Measurements from ENCODE around the gene PEX11B.

The PEX11B gene

DNA sequence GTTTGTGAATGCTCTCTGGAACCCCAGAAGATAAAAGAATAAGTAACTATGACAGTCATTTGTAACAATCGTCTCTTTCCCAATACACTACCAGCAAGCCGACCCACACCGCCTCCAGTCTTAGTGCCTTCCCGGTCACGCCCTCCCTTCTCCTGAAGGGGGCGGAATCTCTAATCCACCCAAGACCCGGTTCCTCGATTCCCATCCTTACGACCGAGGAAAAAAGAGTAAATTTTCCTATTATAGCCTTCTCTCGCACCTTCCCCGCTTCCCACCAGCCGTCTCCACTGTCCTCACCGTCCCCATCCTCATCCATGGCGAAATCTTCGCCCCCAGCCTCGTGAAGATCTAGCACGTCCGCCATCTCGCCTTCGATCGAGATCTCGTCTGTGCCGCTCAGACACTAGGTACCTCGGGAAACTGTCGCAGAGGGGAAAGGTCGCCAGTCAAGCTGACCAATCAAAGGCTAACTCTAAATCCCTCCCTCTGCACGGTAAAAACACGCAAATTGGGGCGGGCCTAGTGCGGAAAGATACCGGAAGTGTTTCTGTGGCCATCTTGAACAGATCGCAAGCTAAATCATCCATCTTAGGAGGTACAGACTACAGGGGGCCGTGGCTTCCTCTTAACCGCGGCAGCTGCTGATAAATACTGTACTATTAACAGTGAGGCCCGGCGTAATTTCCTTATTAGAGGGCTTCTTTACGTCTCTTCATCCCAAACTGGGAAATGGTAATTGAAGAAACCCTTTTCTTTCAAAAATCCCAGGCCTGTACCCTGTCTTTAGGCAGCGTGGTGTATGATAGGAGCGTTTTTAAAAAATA, 8.8 kb upstream of the PEX11B start, which contains the start of gene RBM8A:
TSS of gene RBM8A (minus strand) at position 422 of the 824 bp plus-strand sequence. CDS start at position 364, 58 bp downstream.
- Histone ChIP-seq H3K27ac (ENCODE audit: extremely low read depth, low read depth, low read length) (peak within 1 kb of the TSS; percentile 59), H3K36me3 (ENCODE audit: control insufficient read depth in 2 of 2, insufficient read depth in 1 of 2, low read length in 2 of 2) (peaks cover 0 to 30% of the 10 kb centered on the region in 2 experiments; a peak in 2 of 3 replicates), H3K4me3 (ENCODE audit: low read depth, low read length) (peak within 1 kb of the TSS; percentile 83), H3K4me1 (ENCODE audit: control insufficient read depth, insufficient read depth, low read length) (no peaks in the 10 kb centered on the region), H3K9me3 (ENCODE audit: control insufficient read depth, insufficient read depth, low read depth, low read length) (no peaks in the 10 kb centered on the region)
- CTCF ChIA-PET: interaction anchor here (0.6 to 3.0 kb wide), 19 partner anchors 9 to 1131 kb away, joined by 3 to 18 read pairs (median 3); partner anchors contain the start of genes ANKRD34A, ITGA10, LIX1L and NUDT17
- POLR2A ChIA-PET: interaction anchor here (0.6 to 2.2 kb wide), 20 partner anchors 8 to 109 kb away, joined by 3 to 51 read pairs (median 6); partner anchors contain the start of genes ANKRD34A, LIX1L, NUDT17 and PEX11B
- TF ChIP-seq ZBTB20 (tag by site-specific recombination; IDR thresholded peaks at IDR 0.05): peak; percentile 76
- TF ChIP-seq BCL11B (tag by site-specific recombination; IDR thresholded peaks at IDR 0.05; ENCODE audit: low read depth): peak; percentile 60; the same call in 1 of the 2 replicates
- TF ChIP-seq, protein P1, sequence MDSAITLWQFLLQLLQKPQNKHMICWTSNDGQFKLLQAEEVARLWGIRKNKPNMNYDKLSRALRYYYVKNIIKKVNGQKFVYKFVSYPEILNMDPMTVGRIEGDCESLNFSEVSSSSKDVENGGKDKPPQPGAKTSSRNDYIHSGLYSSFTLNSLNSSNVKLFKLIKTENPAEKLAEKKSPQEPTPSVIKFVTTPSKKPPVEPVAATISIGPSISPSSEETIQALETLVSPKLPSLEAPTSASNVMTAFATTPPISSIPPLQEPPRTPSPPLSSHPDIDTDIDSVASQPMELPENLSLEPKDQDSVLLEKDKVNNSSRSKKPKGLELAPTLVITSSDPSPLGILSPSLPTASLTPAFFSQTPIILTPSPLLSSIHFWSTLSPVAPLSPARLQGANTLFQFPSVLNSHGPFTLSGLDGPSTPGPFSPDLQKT (IDR thresholded peaks at IDR 0.05; ENCODE audit: borderline replicate concordance, low read depth, low read length): no peak
- TF ChIP-seq, protein P2, sequence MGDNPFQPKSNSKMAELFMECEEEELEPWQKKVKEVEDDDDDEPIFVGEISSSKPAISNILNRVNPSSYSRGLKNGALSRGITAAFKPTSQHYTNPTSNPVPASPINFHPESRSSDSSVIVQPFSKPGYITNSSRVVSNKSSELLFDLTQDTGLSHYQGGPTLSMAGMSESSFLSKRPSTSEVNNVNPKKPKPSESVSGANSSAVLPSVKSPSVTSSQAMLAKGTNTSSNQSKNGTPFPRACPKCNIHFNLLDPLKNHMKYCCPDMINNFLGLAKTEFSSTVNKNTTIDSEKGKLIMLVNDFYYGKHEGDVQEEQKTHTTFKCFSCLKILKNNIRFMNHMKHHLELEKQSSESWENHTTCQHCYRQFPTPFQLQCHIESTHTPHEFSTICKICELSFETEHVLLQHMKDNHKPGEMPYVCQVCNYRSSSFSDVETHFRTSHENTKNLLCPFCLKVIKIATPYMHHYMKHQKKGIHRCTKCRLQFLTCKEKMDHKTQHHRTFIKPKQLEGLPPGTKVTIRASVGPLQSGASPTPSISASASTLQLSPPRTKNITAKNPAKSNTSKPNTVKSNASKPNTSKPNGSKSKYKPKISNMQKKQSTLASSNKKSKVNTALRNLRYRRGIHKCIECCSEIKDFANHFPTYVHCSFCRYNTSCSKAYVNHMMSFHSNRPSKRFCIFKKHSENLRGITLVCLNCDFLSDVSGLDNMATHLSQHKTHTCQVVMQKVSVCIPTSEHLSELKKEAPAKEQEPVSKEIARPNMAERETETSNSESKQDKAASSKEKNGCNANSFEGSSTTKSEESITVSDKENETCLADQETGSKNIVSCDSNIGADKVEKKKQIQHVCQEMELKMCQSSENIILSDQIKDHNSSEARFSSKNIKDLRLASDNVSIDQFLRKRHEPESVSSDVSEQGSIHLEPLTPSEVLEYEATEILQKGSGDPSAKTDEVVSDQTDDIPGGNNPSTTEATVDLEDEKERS (tag by site-specific recombination; IDR thresholded peaks at IDR 0.05): peak; percentile 55; the same call in 1 of the 2 replicates
- TF ChIP-seq ZNF76 (tag by site-specific recombination; IDR thresholded peaks at IDR 0.05; ENCODE audit: borderline replicate concordance, low read depth): peak; percentile 92
- no peak for TF ChIP-seq ZNF549 (tag by site-specific recombination; IDR thresholded peaks at IDR 0.05)
- peak; percentile 39; the same call in 1 of the 2 replicates for TF ChIP-seq GLIS1 (tag by site-specific recombination; IDR thresholded peaks at IDR 0.05)
- TF ChIP-seq ZNF146 (tag by site-specific recombination; IDR thresholded peaks at IDR 0.05): no peak
- no peak; the same call in 1 of the 2 replicates for TF ChIP-seq MZF1 (tag by site-specific recombination; IDR thresholded peaks at IDR 0.05; ENCODE audit: borderline replicate concordance)
- TF ChIP-seq ZNF211 (tag by site-specific recombination; IDR thresholded peaks at IDR 0.05; ENCODE audit: low read depth): no peak
- peak; percentile 79 for TF ChIP-seq ZNF843 (tag by site-specific recombination; IDR thresholded peaks at IDR 0.05)
- TF ChIP-seq ZNF585B (tag by site-specific recombination; IDR thresholded peaks at IDR 0.05): no peak
- peak; percentile 40; the same call in 1 of the 2 replicates for TF ChIP-seq ZNF214 (tag by site-specific recombination; IDR thresholded peaks at IDR 0.05; ENCODE audit: borderline replicate concordance)
- no peak for TF ChIP-seq ZNF23 (tag by site-specific recombination; IDR thresholded peaks at IDR 0.05; ENCODE audit: borderline replicate concordance)
- TF ChIP-seq ZNF837 (tag by site-specific recombination; IDR thresholded peaks at IDR 0.05): no peak
- TF ChIP-seq, protein P3, sequence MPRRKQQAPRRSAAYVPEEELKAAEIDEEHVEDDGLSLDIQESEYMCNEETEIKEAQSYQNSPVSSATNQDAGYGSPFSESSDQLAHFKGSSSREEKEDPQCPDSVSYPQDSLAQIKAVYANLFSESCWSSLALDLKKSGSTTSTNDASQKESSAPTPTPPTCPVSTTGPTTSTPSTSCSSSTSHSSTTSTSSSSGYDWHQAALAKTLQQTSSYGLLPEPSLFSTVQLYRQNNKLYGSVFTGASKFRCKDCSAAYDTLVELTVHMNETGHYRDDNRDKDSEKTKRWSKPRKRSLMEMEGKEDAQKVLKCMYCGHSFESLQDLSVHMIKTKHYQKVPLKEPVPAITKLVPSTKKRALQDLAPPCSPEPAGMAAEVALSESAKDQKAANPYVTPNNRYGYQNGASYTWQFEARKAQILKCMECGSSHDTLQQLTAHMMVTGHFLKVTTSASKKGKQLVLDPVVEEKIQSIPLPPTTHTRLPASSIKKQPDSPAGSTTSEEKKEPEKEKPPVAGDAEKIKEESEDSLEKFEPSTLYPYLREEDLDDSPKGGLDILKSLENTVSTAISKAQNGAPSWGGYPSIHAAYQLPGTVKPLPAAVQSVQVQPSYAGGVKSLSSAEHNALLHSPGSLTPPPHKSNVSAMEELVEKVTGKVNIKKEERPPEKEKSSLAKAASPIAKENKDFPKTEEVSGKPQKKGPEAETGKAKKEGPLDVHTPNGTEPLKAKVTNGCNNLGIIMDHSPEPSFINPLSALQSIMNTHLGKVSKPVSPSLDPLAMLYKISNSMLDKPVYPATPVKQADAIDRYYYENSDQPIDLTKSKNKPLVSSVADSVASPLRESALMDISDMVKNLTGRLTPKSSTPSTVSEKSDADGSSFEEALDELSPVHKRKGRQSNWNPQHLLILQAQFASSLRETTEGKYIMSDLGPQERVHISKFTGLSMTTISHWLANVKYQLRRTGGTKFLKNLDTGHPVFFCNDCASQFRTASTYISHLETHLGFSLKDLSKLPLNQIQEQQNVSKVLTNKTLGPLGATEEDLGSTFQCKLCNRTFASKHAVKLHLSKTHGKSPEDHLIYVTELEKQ (tag by site-specific recombination; IDR thresholded peaks at IDR 0.05; ENCODE audit: borderline replicate concordance): no peak
- no peak for TF ChIP-seq ZNF121 (tag by site-specific recombination; IDR thresholded peaks at IDR 0.05)
- TF ChIP-seq ZBTB17 (tag by site-specific recombination; IDR thresholded peaks at IDR 0.05): peak; percentile 99
- peak; percentile 28; the same call in 1 of the 2 replicates for TF ChIP-seq ZSCAN30 (tag by site-specific recombination; IDR thresholded peaks at IDR 0.05)
- TF ChIP-seq MEIS1 (CRISPR knock-in tag; IDR thresholded peaks at IDR 0.05; ENCODE audit: borderline replicate concordance): no peak
- TF ChIP-seq, protein P4, sequence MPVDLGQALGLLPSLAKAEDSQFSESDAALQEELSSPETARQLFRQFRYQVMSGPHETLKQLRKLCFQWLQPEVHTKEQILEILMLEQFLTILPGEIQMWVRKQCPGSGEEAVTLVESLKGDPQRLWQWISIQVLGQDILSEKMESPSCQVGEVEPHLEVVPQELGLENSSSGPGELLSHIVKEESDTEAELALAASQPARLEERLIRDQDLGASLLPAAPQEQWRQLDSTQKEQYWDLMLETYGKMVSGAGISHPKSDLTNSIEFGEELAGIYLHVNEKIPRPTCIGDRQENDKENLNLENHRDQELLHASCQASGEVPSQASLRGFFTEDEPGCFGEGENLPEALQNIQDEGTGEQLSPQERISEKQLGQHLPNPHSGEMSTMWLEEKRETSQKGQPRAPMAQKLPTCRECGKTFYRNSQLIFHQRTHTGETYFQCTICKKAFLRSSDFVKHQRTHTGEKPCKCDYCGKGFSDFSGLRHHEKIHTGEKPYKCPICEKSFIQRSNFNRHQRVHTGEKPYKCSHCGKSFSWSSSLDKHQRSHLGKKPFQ (tag by site-specific recombination; IDR thresholded peaks at IDR 0.05): 0 out of 2 replicates have a peak, but pooled peaks have one; percentile 47
- TF ChIP-seq TCF7L2 (IDR thresholded peaks at IDR 0.05; ENCODE audit: borderline replicate concordance, low read depth, low read length): no peak
- TF ChIP-seq ZNF302 (tag by site-specific recombination; IDR thresholded peaks at IDR 0.05; ENCODE audit: low read depth): no peak
- no peak for TF ChIP-seq ZNF830 (tag by site-specific recombination; IDR thresholded peaks at IDR 0.05; ENCODE audit: low read depth)
- TF ChIP-seq ZNF624 (tag by site-specific recombination; IDR thresholded peaks at IDR 0.05): no peak

Measured in HEK293 (cell line).